Small intestine (tissue), 7 donors: ENCODE data around the gene SRP9. TPM values are rescaled to one million over a fixed set of nuclear protein-coding genes. Genes with fewer than 3 reads are reported as not detected.
"Not testable (repeated sequence)": the region's sequence is repeated elsewhere in the genome, so short reads cannot be mapped to it uniquely, and the experiment has no call there.

ENCODE experiments used
- DNase-seq, 2 donors: peaks; one replicate each; pipeline versions ENCODE4 v3.0.0 to v3.0.0-alpha.2; 2013
- FAIRE-seq: peaks from 2 replicates; lab custom pipeline; 2012; peaks lifted over from hg19 to GRCh38; lab: Jason Lieb, UNC
- H3K27ac ChIP-seq, 3 donors: one replicate each; pipeline ENCODE4 v1.5.1; 2013; ENCODE audit warnings: low read length in 2 of 3, mild to moderate bottlenecking in 2 of 3, control low read depth in 1 of 3, inconsistent platforms in 1 of 3, low read depth in 1 of 3, moderate library complexity in 1 of 3
- H3K27me3 ChIP-seq, 3 donors: one replicate each; pipeline ENCODE4 v1.6.1; 2013; ENCODE audit warnings: low read length in 3 of 3, inconsistent platforms in 1 of 3; ENCODE audit not compliant: control insufficient read depth in 3 of 3, insufficient read depth in 3 of 3
- H3K36me3 ChIP-seq, 3 donors: one replicate each; pipeline ENCODE4 v1.6.1; 2013; ENCODE audit warnings: low read length in 3 of 3, inconsistent platforms in 1 of 3, low read depth in 1 of 3, mild to moderate bottlenecking in 1 of 3, moderate library complexity in 1 of 3; ENCODE audit not compliant: control insufficient read depth in 3 of 3, insufficient read depth in 2 of 3
- H3K4me1 ChIP-seq, 3 donors: one replicate each; pipeline ENCODE4 v1.6.1; 2013; ENCODE audit warnings: low read length in 2 of 3, inconsistent platforms in 1 of 3, low read depth in 1 of 3, mild to moderate bottlenecking in 1 of 3, moderate library complexity in 1 of 3; ENCODE audit not compliant: control insufficient read depth in 3 of 3, insufficient read depth in 2 of 3
- H3K4me3 ChIP-seq, 3 donors: one replicate each; pipeline ENCODE4 v1.5.1; 2013; ENCODE audit warnings: low read length in 3 of 3, control low read depth in 1 of 3, inconsistent platforms in 1 of 3, low read depth in 1 of 3, mild to moderate bottlenecking in 1 of 3, moderate library complexity in 1 of 3
- H3K9me3 ChIP-seq, 2 donors: one replicate each; pipeline ENCODE4 v1.6.1; 2013; ENCODE audit warnings: low read depth in 1 of 2, low read length in 1 of 2; ENCODE audit not compliant: control insufficient read depth in 2 of 2, insufficient read depth in 1 of 2
- WGBS, 3 donors: extraction: QIAGEN DNeasy Blood & Tissue Kit; methylation state at CpG; one replicate each; pipeline ENCODE4 v1.1.7; 2013; 5-methylcytosine and 5-hydroxymethylcytosine counted together
- polyA plus RNA-seq, 4 donors: library from polyadenylated mRNA; stranded (reverse) in 3 of 4; unstranded in 1 of 4; fragments of 200-250 nt in 3 of 4; fragments of 120-200 nt in 1 of 4; gene quantifications; one replicate each; pipeline versions ENCODE4 v1.2.1 to v1.2.3, GENCODE V29; 2013
- donor health status: healthy with polysubstance abuse.
- donor health status: control.
- donor health status: control.
- donor health status: Bipolar disorder and iron deficiency.
- donor health status: healthy.

SRP9 gene
- polyA plus RNA-seq, 4 donors, result 219 to 331 (median 289) TPM

DNA sequence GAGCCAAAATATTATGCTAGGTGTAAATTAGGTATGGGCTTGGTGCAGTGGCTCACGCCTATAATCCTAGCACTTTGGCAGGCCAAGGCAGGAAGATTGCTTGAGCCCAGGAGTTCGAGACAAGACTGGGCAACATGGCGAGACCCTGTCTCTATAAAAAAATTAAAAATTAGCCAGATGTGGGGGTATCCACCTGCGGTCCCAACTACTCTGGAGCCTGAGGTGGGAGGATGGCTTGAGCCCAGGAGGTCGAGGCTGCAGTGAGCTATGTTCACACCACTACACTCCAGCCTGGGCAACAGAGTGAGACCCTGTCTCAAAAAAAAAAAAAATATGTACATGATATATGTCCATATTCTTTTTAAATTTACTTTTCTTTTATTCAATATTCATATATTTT is 17.7 kb upstream of the SRP9 start:
- FAIRE-seq, DNase-seq, H3K36me3 ChIP-seq, H3K27me3 ChIP-seq, H3K9me3 ChIP-seq, H3K4me3 ChIP-seq, H3K27ac ChIP-seq: not testable (repeated sequence)
- WGBS, 3 donors, result 86 to 93% (median 92%) methylated on average over 5 of the region's 5 CpGs
- peaks cover 2 to 25% (median 4%) of the 10 kb centered on the region in 3 donors for H3K4me1 ChIP-seq

DNA sequence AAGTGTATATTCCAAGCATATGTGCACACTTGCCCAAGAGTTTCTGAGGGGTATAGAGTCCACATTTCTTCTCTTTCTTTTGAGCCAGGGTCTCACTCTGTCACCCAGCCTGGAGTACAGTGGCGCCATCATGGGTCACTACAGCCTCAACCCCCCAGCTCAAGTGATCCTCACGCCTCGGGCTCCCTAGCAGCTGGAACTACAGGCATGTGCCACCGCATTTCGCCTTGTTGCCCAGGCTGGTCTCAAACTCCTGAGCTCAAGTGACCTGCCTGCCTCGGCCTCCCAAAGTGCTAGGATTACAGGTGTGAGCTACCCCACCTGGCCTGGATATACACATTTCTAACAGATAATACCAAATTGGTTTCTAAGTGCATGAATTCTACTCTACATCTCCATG is 17.1 kb upstream of the SRP9 start:
- Histone ChIP-seq H3K9me3 (no peaks in the 10 kb centered on the region), H3K36me3 (no peaks in the 10 kb centered on the region), H3K4me1 (peaks cover under 1 to 19% (median 4%) of the 10 kb centered on the region in 3 donors), H3K27me3 (no peaks in the 10 kb centered on the region), H3K4me3 (no peak overlapping the region), H3K27ac (no peak overlapping the region)
- FAIRE-seq, result no peak
- no peak for DNase-seq
- WGBS, 3 donors, result 93 to 98% (median 96%) methylated on average over 6 of the region's 6 CpGs

DNA sequence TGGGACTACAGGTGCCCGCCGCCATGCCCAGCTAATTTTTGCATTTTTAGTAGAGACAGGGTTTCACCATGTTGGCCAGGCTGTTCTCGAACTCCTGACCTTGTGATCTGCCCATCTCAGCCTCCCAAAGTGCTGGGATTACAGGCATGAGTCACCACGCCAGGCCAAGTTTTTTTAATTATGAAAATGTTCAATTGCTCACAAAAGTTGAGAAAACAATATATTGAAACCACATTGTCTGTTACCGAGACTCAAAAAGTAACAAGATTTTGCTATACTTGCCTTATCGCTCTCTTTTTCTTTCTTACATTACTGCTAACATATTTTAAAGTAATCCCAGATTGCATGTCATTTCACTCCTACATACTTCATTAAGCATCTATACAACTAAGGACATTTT is 16.2 kb upstream of the SRP9 start:
- H3K36me3 ChIP-seq, H3K9me3 ChIP-seq, H3K27me3 ChIP-seq, H3K27ac ChIP-seq, H3K4me3 ChIP-seq, DNase-seq, FAIRE-seq: not testable (repeated sequence)
- 89 to 93% (median 91%) methylated on average over 6 of the region's 6 CpGs for WGBS, 3 donors
- peaks cover 0 to 17% (median 2%) of the 10 kb centered on the region in 3 donors for H3K4me1 ChIP-seq

DNA sequence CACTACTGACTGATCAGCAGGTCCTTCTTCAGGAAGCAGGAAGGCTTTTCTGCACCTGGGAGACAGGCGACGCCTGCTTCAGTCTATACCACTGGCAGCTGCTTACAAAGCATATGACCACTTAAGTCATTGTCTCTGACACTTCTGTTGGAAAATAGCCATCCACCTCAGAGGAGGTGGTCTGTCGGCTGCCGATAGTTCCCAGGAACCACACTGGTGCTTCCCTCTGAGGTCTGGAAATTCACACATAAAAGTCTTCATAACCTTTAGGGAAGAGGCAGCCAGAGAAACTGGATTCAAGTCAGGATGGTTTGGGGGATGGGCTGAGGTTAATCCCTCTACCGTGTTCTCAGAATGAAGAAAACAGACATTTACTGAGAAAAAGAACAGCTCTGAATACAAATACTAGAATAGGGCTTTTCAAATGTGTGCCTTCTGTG is 15.6 kb upstream of the SRP9 start:
- WGBS, 3 donors, result 79 to 87% (median 82%) methylated on average over 5 of the region's 5 CpGs
- peaks cover 2 to 17% (median 4%) of the 10 kb centered on the region in 3 donors for H3K4me1 ChIP-seq
- H3K27ac ChIP-seq, result no peak overlapping the region
- H3K4me3 ChIP-seq, result no peak overlapping the region
- FAIRE-seq (no peak), DNase-seq (no peak)
- H3K36me3 ChIP-seq, result no peaks in the 10 kb centered on the region
- no peaks in the 10 kb centered on the region for H3K27me3 ChIP-seq
- no peaks in the 10 kb centered on the region for H3K9me3 ChIP-seq

DNA sequence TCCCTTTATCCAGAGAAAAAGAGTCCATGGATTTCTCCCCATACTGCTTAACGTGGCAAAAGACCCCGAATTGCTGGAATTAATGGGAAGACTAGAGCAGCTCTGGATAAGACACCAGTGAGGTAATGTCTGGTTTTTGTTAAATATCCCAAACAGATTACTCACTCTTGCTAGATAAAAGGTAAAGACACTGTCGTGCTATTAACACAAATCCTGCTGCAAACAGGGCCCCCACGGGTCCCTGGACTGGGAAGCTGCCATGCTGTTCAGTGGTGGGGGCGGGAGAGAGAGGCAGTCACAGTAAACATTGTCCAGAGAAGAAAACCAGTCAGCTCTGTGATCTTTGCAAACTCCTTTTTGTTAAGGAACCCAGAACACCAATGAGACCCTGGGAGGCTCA is 15.2 kb upstream of the SRP9 start:
- H3K4me1 ChIP-seq, result peaks cover under 1 to 15% (median 4%) of the 10 kb centered on the region in 3 donors
- H3K4me3 ChIP-seq, result no peak overlapping the region
- H3K27ac ChIP-seq, result no peak overlapping the region
- DNase-seq, result no peak
- WGBS, 3 donors, result 70 to 74% (median 70%) methylated on average over 5 of the region's 5 CpGs
- no peaks in the 10 kb centered on the region for H3K27me3 ChIP-seq
- no peak for FAIRE-seq
- H3K36me3 ChIP-seq, result no peaks in the 10 kb centered on the region
- no peaks in the 10 kb centered on the region for H3K9me3 ChIP-seq

DNA sequence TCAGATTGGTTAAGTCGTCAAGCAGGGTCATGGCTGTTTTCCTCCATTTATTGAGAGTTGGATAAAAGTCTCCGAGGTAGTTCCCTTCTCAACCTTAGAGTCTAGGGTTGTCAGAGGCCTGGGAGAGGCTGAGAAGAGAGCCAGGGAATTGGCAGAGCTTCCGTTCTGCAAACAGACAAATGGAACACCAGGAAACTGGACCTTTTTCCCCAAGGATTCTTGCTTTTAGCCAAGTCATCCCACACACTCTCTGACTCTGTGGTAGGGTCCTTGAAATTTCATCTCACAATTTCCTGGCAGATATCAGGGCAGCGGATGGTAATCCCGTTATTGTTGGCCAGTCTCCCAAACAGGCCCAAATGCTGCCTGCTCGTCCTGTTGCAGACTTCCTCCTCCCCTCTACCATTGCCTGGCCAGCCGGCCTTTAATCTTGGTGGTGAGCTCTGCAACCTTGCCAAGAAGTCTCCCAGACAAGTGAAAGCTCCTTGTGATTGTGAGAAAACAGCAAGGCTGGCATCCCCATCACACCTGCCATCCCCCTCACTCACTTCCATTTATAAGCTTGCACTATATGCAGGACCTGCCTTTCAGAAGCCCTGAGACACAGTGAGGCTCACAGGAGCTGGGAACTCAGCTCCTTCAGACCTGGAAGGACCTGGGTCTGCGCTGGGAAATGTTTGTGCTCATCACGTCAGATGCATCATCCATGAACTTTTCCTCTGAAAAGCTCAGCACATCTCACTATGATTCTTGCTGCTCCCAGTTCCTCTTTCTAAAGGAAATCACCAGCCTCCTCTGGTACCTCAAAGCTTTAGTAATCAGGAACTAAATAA is 13.7 kb upstream of the SRP9 start:
- Histone ChIP-seq H3K4me1 (peaks cover 0 to 6% (median 4%) of the 10 kb centered on the region in 3 donors), H3K4me3 (no peak overlapping the region), H3K9me3 (no peaks in the 10 kb centered on the region), H3K36me3 (no peaks in the 10 kb centered on the region), H3K27ac (peak overlapping the region in 1 of 3 donors; percentile 40), H3K27me3 (no peaks in the 10 kb centered on the region)
- 50 to 64% (median 62%) methylated on average over 9 of the region's 9 CpGs for WGBS, 3 donors
- DNase-seq (no peak), FAIRE-seq (no peak)

DNA sequence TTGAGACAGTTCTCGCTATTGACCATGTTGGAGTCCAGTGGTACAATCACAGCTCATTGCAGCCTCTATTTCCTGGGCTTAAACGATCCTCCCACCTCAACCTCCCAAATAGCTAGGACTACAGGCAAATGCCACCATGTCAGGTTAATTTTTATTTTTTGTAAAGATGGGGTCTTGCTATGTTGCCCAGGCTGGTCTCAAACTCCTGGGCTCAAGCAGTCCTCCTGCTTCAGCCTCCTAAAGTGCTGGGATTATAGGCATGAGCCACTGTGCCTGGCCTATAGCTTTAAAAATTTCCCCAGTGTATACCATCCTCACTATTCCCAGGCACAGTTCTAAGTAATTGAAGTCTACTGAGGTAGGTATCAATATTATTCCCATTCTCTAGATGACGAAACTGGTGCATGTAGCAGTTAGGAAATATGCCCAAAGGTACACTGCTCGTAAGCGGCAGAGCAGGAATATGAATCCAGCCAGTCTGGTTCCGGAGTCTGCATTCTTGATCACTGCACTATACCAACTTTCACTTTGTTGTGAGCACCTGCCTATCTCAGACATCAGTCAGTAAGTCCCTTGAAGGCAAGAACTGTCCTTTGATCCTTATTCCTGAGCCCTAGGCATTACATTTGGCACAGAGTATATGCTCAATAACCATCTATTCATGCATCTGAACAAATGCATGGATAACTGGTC is 11.5 kb upstream of the SRP9 start:
- FAIRE-seq (no peak), DNase-seq (no peak)
- peaks cover 0 to 6% (median 4%) of the 10 kb centered on the region in 3 donors for H3K4me1 ChIP-seq
- no peak overlapping the region for H3K4me3 ChIP-seq
- no peaks in the 10 kb centered on the region for H3K36me3 ChIP-seq
- H3K27me3 ChIP-seq, result no peaks in the 10 kb centered on the region
- peak overlapping the region in 1 of 3 donors; percentile 77 for H3K27ac ChIP-seq
- WGBS, 3 donors, result 84 to 87% (median 85%) methylated on average over 6 of the region's 6 CpGs
- no peaks in the 10 kb centered on the region for H3K9me3 ChIP-seq

DNA sequence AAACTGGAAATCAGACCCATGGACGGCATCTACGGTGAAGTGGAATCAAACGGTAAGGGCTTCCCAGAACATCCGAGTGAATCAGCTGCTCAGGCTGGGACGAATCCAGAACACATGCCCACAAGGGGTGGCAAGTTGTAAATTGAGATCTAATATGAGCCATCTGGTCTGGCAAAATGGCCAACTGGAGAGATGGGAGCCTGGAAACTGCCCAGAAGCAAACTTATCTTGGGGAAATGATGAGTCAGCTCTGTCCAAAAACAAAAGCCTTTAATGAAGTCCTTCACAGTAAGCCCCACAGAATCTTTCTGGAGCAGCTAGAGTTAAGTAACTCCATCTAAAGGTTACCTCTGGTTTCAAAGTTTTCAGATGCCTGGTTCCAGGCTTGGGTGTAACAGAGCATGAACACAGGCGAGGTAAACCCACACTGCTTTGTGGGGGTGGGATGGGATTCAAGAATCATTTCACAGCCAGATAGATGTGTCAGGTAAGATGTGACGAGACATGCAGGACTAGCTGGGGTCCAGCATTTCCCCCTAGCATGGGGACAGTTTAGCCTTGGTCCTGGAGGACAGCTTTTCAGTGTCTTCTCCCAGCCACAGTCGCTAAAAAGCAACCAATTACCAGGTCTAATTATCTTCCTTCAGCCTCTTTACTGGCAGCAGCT is 10.5 kb upstream of the SRP9 start:
- no peaks in the 10 kb centered on the region for H3K36me3 ChIP-seq
- no peak overlapping the region for H3K4me3 ChIP-seq
- FAIRE-seq (no peak), DNase-seq (no peak)
- H3K27me3 ChIP-seq, result no peaks in the 10 kb centered on the region
- H3K27ac ChIP-seq, result peak overlapping the region in 1 of 3 donors; percentile 90
- WGBS, 3 donors, result 61 to 75% (median 73%) methylated on average over 8 of the region's 8 CpGs
- H3K4me1 ChIP-seq, result peaks cover 0 to 9% (median 7%) of the 10 kb centered on the region in 3 donors
- no peaks in the 10 kb centered on the region for H3K9me3 ChIP-seq
